Raji (cell line): Measurements from ENCODE around the gene ZCWPW1.

Experiments
- POLR2A ChIP-seq: IDR thresholded peaks from 2 replicates; pipeline ENCODE4 v1.6.1; 2011; ENCODE audit warnings: low read depth, low read length, control low read depth; ENCODE audit not compliant: insufficient read depth

Gene ZCWPW1

DNA sequence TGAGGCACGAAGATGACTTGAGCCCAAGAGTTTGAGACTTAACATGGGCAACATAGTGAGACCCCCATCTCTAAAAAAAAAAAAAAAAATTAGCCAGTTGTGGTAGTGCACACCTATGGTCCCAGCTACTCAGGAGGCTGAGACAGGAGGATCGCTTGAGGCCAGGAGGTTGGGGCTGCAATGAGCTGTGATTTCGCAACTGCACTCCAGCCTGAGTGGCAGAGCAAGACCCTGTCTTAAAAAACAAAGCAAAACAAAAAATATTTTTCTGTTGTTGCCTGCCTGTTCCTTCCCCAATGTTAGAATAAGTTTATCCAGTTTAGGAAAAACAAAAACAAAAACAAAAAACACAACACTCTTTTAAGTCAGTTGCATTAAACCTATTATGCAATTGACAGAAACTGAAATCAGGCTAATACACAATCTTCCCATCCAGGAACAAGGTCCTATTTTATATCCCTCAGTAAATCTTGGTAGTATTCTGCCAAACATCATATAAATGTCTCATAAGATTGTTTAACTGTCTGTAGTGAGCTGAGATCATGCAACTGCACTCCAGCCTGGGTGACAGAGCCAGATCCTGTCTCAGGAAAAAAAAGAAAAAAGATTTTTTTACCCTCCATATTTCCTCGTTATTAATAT is 50.3 kb downstream of the ZCWPW1 start:
- TF ChIP-seq POLR2A: no peak

GRCh38 chr7:100376066-100376465 is 52.4 kb downstream of the ZCWPW1 start:
- no peak for TF ChIP-seq POLR2A

- no peak for TF ChIP-seq POLR2A
These were observed 53.9 kb downstream of the ZCWPW1 start for GRCh38 chr7:100374601-100375000.

GRCh38 chr7:100373261-100373831 is 55.2 kb downstream of the ZCWPW1 start, which contains the start of gene PILRA:
Gene PILRA (plus strand): TSS chr7:100373487. CDS start chr7:100373657, 170 bp downstream.
- TF ChIP-seq POLR2A: no peak

- TF ChIP-seq POLR2A: no peak
These were observed 55.8 kb downstream of the ZCWPW1 start for GRCh38 chr7:100372694-100373093.

- no peak for TF ChIP-seq POLR2A
These were observed 56.2 kb downstream of the ZCWPW1 start for GRCh38 chr7:100372256-100372655.

DNA sequence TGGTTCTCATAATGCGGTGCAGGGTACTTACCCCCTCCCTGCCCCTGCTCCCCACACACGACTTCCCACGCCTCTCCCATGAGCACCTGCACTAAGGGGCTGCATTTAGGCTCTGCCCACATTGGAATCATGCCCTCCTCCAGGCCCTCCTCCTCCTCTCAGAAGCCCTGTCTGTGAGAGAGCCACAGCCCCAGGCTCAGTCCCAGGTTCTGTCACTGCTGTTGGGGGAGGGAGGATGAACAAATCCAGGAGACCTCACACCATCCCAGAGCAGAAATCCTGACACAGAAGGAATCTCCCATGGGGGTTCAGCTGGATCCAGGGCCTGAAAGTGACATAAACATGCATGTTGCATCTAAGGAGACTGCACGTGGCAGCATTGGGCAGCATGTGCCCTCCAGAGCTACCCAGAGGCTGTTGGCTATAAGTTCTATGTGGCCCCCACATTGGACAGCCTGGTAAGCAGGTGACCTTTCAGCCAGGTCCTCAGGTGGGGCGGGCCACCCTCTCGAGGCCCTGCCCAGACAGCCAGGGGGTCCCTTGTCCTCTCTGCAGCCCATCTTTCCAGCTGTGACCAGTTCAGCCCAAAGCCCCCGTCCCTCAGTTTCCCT is 56.8 kb downstream of the ZCWPW1 start:
- 0 out of 2 replicates have a peak, but pooled peaks have one; percentile 12 for TF ChIP-seq POLR2A

GRCh38 chr7:100370746-100371145 is 57.8 kb downstream of the ZCWPW1 start:
- TF ChIP-seq POLR2A: no peak

DNA sequence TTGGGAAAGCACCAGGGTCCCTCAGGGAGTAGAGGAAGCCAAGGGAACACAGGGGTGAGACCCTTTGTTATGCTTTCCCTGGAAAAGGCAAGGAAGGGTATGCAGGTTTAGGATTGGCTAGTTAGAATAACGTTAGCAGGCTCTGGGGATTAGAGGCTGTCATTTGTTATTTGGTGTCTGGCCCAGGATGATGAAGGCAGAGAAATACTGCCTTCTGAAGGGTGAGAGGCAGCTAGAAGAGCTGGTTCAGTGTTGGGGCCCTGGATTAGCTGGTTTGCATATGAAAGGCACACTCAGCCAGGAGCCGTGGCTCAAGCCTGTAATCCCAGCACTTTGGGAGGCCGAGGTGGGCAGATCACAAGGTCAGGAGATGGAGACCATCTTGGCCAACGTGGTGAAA is 58.2 kb downstream of the ZCWPW1 start:
- TF ChIP-seq POLR2A: no peak

DNA sequence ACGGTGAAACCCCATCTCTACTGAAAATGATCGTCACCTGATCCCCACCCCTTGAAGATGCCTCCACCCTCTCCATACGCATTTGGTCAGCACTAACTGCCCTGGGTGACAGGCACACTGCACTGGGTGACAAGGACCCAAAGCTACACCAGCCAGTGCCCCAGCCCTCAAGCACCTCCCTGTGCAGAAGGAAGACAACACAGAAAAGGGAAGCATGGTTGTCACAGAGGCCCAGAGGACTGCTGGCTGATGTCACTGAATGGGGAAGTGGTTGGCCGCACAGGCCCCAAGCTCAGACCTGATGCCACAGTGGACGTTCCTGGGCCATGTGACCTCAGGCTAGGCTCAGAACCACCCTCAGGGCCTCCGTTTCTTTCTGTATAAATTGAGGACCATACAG is 59.4 kb downstream of the ZCWPW1 start:
- TF ChIP-seq POLR2A: peak; percentile 40; the same call in 1 of the 2 replicates

DNA sequence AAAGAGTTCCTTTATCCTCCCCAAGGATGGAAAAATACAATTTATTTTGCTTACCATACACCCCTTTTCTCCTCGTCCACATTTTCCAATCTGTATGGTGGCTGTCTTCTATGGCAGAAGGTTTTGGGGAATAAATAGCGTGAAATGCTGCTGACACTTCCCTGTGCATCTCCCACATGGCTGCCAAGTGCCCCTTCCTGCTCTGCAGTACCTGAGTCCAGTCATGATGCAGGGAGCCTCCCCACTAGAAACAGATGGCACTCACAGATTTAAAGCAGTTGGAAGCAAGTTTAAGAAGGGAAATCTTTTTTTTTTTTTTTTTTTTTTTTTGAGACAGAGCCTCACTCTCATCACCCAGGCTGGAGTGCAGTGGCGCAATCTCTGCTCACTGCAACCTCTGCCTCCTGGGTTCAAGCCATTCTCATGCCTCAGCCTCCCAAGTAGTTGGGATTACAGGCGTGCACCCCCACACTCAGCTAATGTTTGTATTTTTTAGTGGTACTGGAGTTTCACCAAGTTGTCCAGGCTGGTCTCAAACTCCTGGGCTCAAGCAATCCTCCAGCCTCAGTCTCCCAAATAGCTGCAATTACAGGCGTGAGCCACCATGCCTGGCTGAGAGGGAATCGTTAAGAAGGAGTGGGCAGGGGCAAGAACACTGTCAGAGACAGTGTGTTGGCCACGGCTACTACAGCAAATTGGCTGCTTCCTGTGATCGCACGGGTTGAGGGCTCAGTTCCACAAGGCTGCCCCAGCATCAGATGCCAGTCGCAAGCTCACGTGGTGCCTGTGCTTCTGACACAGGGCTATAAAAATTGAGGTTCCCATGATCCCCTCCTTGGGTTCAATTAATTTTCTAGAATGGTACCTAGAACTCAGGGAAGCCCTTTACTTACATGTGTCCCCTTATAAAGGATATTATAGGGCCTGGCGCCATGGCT is 60.6 kb downstream of the ZCWPW1 start:
- TF ChIP-seq POLR2A: peak; percentile 21; the same call in 1 of the 2 replicates

- TF ChIP-seq POLR2A: no peak
These were observed 61.3 kb downstream of the ZCWPW1 start for GRCh38 chr7:100367251-100367620.

DNA sequence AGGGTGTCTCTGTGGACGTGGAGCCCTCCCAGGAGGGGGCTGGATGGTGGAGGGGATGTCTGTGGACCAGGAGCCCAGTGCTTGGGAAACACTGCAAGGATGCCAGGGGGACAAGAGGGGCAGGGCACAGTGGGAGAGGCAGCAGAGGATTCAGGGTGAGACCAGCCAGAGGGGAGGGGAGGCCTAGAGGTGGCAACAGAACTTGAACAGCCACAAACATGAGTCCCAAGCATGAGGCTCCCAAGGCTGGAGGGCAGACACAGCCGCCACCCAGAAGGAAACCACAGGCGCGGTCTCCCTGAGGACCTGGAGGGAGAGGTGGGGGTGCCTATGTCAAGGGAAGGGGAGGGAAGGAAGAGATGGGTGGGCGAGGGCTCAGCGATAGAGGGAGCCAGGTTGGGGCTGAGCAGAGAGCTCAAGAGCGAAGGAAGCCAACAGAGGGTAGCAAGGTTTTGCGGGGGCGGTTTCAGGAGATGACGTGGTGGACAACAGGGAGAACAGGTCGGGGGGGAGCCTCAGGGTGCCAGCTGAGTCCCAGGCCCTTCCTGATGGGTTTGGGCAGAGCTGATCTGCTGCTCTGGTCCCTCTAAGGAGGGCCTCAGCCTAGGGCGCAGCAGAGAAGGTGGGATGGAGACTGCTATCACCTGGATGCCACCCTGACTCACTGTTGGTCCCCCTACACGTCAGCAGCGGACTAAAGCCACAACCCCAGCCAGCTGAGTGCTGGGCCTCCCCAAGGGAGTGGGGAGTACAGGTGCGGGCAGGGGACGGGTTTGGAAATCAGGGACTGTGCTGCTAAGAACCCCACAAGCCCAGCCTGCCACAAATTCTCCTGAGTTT is 61.9 kb downstream of the ZCWPW1 start:
- TF ChIP-seq POLR2A: no peak

DNA sequence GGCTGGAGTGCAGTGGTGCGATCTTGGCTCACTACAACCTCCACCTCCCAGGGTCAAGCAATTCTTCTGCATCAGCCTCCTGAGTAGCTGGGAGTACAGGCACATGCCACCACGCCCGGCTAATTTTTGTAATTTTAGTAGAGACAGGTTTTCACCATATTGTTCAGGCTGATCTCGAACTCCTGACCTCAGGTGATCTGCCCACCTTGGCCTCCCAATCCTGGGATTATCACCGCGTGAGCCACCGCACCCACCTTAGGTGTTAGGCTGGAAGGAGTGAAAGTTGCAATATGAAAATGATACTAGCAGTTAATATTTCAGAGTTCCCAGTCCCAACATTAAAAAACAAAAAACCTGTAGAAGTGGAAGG is 62.5 kb downstream of the ZCWPW1 start:
- TF ChIP-seq POLR2A: 0 out of 2 replicates have a peak, but pooled peaks have one; percentile 3
